Endothelial cell (in vitro differentiated cells): ENCODE results near the gene ATP6V0E2. TPM values are rescaled to one million over a fixed set of nuclear protein-coding genes. Genes with fewer than 3 reads are reported as not detected.

Experiments used
- DNase-seq: peaks from one replicate; pipeline ENCODE4 v3.0.0; 2021; ENCODE audit warnings: low spot score
- H3K27ac Mint-ChIP-seq: one replicate; pipeline ENCODE4 v1.8.0; 2021; ENCODE audit warnings: mixed read lengths, inconsistent platforms; ENCODE audit not compliant: unreplicated experiment
- H3K27me3 Mint-ChIP-seq: one replicate; pipeline ENCODE4 v1.8.0; 2021; ENCODE audit warnings: mild to moderate bottlenecking, moderate library complexity, mixed read lengths, inconsistent platforms; ENCODE audit not compliant: unreplicated experiment
- H3K36me3 Mint-ChIP-seq: one replicate; pipeline ENCODE4 v1.8.0; 2021; ENCODE audit warnings: mild to moderate bottlenecking, low read depth, mixed read lengths, inconsistent platforms; ENCODE audit not compliant: unreplicated experiment
- H3K4me1 Mint-ChIP-seq: one replicate; pipeline ENCODE4 v1.8.0; 2021; ENCODE audit warnings: mild to moderate bottlenecking, mixed read lengths, inconsistent platforms; ENCODE audit not compliant: unreplicated experiment
- H3K4me3 Mint-ChIP-seq: one replicate; pipeline ENCODE4 v1.8.0; 2021; ENCODE audit warnings: mild to moderate bottlenecking, mixed read lengths, inconsistent platforms; ENCODE audit not compliant: unreplicated experiment
- H3K9me3 Mint-ChIP-seq: one replicate; pipeline ENCODE4 v1.8.0; 2021; ENCODE audit warnings: mixed read lengths, inconsistent platforms; ENCODE audit not compliant: unreplicated experiment
- CTCF ChIP-seq: fragments of 200-600 bp; sonication (generic); IDR thresholded peaks from one replicate; pipeline ENCODE4 v1.5.0; 2021; ENCODE audit warnings: antibody characterized with exemption; ENCODE audit not compliant: unreplicated experiment
- total RNA-seq: library from RNA; stranded (reverse); fragmentation: NEBNext Ultra II Directional; extraction: Animal tissue kit (Norgen Biotek cat#: 25700); gene quantifications from one replicate; pipeline ENCODE4 v1.2.1, GENCODE V29; 2021; ENCODE audit not compliant: unreplicated experiment

ATP6V0E2 gene
- total RNA-seq, 1 donor from 2014 or later, result 18.5 TPM

GRCh38 chr7:149839933-149840332 lies 33.8 kb upstream of the ATP6V0E2 start:
- H3K27ac Mint-ChIP-seq, result no peak overlapping the region
- peak overlapping the region; percentile 89 for H3K4me3 Mint-ChIP-seq
- DNase-seq, result no peak
- peaks cover 6% of the 10 kb centered on the region for H3K27me3 Mint-ChIP-seq
- no peak for TF ChIP-seq CTCF
- H3K9me3 Mint-ChIP-seq, result no peaks in the 10 kb centered on the region
- peaks cover 19% of the 10 kb centered on the region for H3K4me1 Mint-ChIP-seq
- no peaks in the 10 kb centered on the region for H3K36me3 Mint-ChIP-seq

GRCh38 chr7:149843566-149843965 lies 30.2 kb upstream of the ATP6V0E2 start:
- H3K4me3 Mint-ChIP-seq, result no peak overlapping the region
- TF ChIP-seq CTCF, result no peak
- H3K27ac Mint-ChIP-seq, result no peak overlapping the region
- peaks cover 9% of the 10 kb centered on the region for H3K36me3 Mint-ChIP-seq
- no peaks in the 10 kb centered on the region for H3K9me3 Mint-ChIP-seq
- H3K4me1 Mint-ChIP-seq, result peaks cover 12% of the 10 kb centered on the region
- H3K27me3 Mint-ChIP-seq, result peaks cover 5% of the 10 kb centered on the region
- DNase-seq, result no peak

- Mint-ChIP-seq H3K27ac (no peak overlapping the region), H3K4me1 (peaks cover 5% of the 10 kb centered on the region)
Measured at GRCh38 chr7:149844445-149844844, 29.3 kb upstream of the ATP6V0E2 start.

GRCh38 chr7:149845257-149845980 lies 28.4 kb upstream of the ATP6V0E2 start:
- Mint-ChIP-seq H3K27ac (no peak overlapping the region), H3K4me3 (peak overlapping the region; percentile 7), H3K36me3 (peaks cover 9% of the 10 kb centered on the region), H3K4me1 (peaks cover 3% of the 10 kb centered on the region), H3K27me3 (peaks cover 1% of the 10 kb centered on the region), H3K9me3 (no peaks in the 10 kb centered on the region)
- no peak for TF ChIP-seq CTCF
- no peak for DNase-seq

More at GRCh38 chr7:149844445-149844844, 29.3 kb upstream of the ATP6V0E2 start:
- no peak for TF ChIP-seq CTCF
- no peak overlapping the region for H3K4me3 Mint-ChIP-seq
- H3K9me3 Mint-ChIP-seq, result no peaks in the 10 kb centered on the region
- peaks cover 9% of the 10 kb centered on the region for H3K36me3 Mint-ChIP-seq
- DNase-seq, result no peak
- H3K27me3 Mint-ChIP-seq, result peaks cover 1% of the 10 kb centered on the region

- no peak overlapping the region for H3K27ac Mint-ChIP-seq
- DNase-seq, result no peak
Measured at GRCh38 chr7:149846021-149846420, 27.7 kb upstream of the ATP6V0E2 start.

More at GRCh38 chr7:149846021-149846420, 27.7 kb upstream of the ATP6V0E2 start:
- Mint-ChIP-seq H3K9me3 (no peaks in the 10 kb centered on the region), H3K27me3 (peaks cover 1% of the 10 kb centered on the region), H3K4me3 (no peak overlapping the region), H3K4me1 (peaks cover 3% of the 10 kb centered on the region), H3K36me3 (peaks cover 9% of the 10 kb centered on the region)
- TF ChIP-seq CTCF, result no peak
